Calu3 (cell line): ENCODE data around the gene TLE6. TPM values are rescaled to one million over a fixed set of nuclear protein-coding genes. Genes with fewer than 3 reads are reported as not detected.

Source experiments
- BruUV-seq: library from RNA; stranded (reverse); fragments of 400-500 nt; replicated peaks from 2 replicates; lab custom pipeline; 2021; lab: Mats Ljungman, UMichigan
- CTCF ChIA-PET: fragments of 300-600 bp; sonication (Branson Sonifier 250); formaldehyde crosslinking; loops from one replicate; lab custom pipeline; 2022; ENCODE audit warnings: antibody characterized with exemption; lab: Charles Lee
- DNase-seq: peaks from one replicate; pipeline ENCODE4 v3.0.0; 2022
- H3K27ac Mint-ChIP-seq: one replicate; pipeline ENCODE4 v1.8.0; 2022; ENCODE audit warnings: mixed read lengths; ENCODE audit not compliant: unreplicated experiment
- H3K27me3 Mint-ChIP-seq: one replicate; pipeline ENCODE4 v1.8.0; 2022; ENCODE audit warnings: mixed read lengths; ENCODE audit not compliant: unreplicated experiment
- H3K36me3 Mint-ChIP-seq: one replicate; pipeline ENCODE4 v1.8.0; 2022; ENCODE audit warnings: mild to moderate bottlenecking, moderate library complexity, mixed read lengths; ENCODE audit not compliant: insufficient read depth, unreplicated experiment
- H3K4me1 Mint-ChIP-seq: one replicate; pipeline ENCODE4 v1.8.0; 2022; ENCODE audit warnings: mild to moderate bottlenecking, low read depth, mixed read lengths; ENCODE audit not compliant: unreplicated experiment
- H3K4me3 Mint-ChIP-seq: one replicate; pipeline ENCODE4 v1.8.0; 2022; ENCODE audit warnings: mild to moderate bottlenecking, low read depth, moderate library complexity, mixed read lengths; ENCODE audit not compliant: unreplicated experiment
- H3K9me3 Mint-ChIP-seq: one replicate; pipeline ENCODE4 v1.8.0; 2022; ENCODE audit warnings: low read depth, mixed read lengths; ENCODE audit not compliant: unreplicated experiment
- CTCF ChIP-seq: fragments of 200-600 bp; IDR thresholded peaks from one replicate; pipeline ENCODE4 v1.8.0; 2022; ENCODE audit warnings: antibody characterized with exemption; ENCODE audit not compliant: unreplicated experiment
- intact Hi-C: fragments of 100-400 bp; cut with micrococcal nuclease; formaldehyde crosslinking; loops from one replicate; pipeline ENCODE4 v1.10.0; 2022; ENCODE audit not compliant: unreplicated experiment
- total RNA-seq: library from RNA; stranded (reverse); gene quantifications from 2 replicates; pipeline ENCODE4 v1.2.3, GENCODE V29; 2022

Gene TLE6
- total RNA-seq, 1 experiment from 2014 or later, result 2.1 TPM

DNA sequence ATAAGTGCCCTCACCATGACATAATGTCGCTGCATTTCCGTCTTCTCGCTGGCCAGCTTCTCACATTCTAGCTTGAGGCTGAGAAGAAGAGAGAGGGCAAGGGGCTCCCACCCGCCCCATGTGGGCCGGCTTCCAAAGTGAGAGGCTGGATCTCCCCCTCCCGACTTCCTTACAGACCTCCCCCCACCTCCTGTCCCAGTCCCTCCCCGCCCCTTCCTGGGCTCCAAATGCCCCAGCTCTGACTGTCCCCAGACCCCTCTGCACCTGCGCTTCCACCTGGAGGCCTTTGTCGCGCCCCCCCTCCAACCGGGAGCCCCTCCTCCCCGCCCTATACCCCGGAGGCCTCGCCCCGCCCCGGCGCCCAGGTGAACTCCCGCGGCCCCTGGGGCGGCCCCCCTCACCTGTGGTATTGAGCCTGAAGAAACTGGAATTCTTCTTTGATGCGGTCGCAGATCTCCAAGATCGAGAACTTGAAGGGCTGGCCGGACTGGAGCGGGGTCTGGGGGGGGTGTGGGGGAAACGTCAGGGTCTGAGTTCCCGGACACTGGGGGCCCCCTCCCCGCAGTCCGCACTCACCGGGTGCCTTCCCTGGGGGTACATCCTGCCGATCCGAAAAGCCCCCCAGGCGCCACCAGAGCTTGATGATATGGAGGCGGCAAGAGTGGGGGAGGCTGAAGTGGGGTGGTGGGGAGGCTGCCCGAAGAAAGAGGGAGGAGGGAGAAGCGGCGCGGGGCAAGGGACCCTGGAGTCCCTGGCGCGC is 51.1 kb downstream of the TLE6 start:
- H3K27ac Mint-ChIP-seq, result no peak overlapping the region

GRCh38 chr19:3029065-3029923 is 51.9 kb downstream of the TLE6 start, which contains the start of gene TLE2:
TLE2 (minus strand) TSS chr19:3029280; CDS start chr19:3028904, 376 bp downstream.
- no peak within 1 kb of the TSS for H3K27ac Mint-ChIP-seq
- CTCF ChIA-PET, result no interaction called here

More for the DNA sequence above, 51.1 kb downstream of the TLE6 start:
- Mint-ChIP-seq H3K9me3 (no peaks in the 10 kb centered on the region), H3K36me3 (no peaks in the 10 kb centered on the region), H3K4me1 (peaks cover 20% of the 10 kb centered on the region), H3K27me3 (peaks cover 53% of the 10 kb centered on the region), H3K4me3 (peak overlapping the region; percentile 30)
- CTCF ChIA-PET, result interaction anchor here (0.8 kb wide), 1 partner anchor 15 kb away, joined by 3 read pairs; no protein-coding TSS in a partner anchor
- TF ChIP-seq CTCF, result no peak
- BruUV-seq, result no TSS peak
- DNase-seq, result no peak
- intact Hi-C loops, result no loop called here

GRCh38 chr19:3031607-3031867 is 54.2 kb downstream of the TLE6 start:
- TF ChIP-seq CTCF, result no peak
- Mint-ChIP-seq H3K4me3 (no peak overlapping the region), H3K9me3 (no peaks in the 10 kb centered on the region), H3K36me3 (peaks cover 19% of the 10 kb centered on the region), H3K27ac (no peak overlapping the region), H3K27me3 (peaks cover 70% of the 10 kb centered on the region), H3K4me1 (peaks cover 36% of the 10 kb centered on the region)
- CTCF ChIA-PET, result interaction anchor here (0.6 kb wide), 1 partner anchor 72 kb away, joined by 6 read pairs; no protein-coding TSS in a partner anchor
- intact Hi-C loops, result no loop called here
- no peak for DNase-seq
- no TSS peak for BruUV-seq

More at GRCh38 chr19:3029065-3029923, 51.9 kb downstream of the TLE6 start, which contains the start of gene TLE2:
- Mint-ChIP-seq H3K27me3 (peaks cover 61% of the 10 kb centered on the region), H3K4me3 (peak within 1 kb of the TSS; percentile 30), H3K36me3 (no peaks in the 10 kb centered on the region), H3K4me1 (peaks cover 23% of the 10 kb centered on the region), H3K9me3 (no peaks in the 10 kb centered on the region)
- BruUV-seq, result no TSS peak
- no peak for TF ChIP-seq CTCF
- intact Hi-C loops, result no loop called here
- no peak for DNase-seq

GRCh38 chr19:3033595-3034405 is 56.4 kb downstream of the TLE6 start:
- BruUV-seq, result no TSS peak
- Mint-ChIP-seq H3K4me3 (no peak overlapping the region), H3K36me3 (peaks cover 25% of the 10 kb centered on the region), H3K27me3 (peaks cover 57% of the 10 kb centered on the region), H3K4me1 (peaks cover 36% of the 10 kb centered on the region), H3K9me3 (no peaks in the 10 kb centered on the region), H3K27ac (no peak overlapping the region)
- no peak for DNase-seq
- no peak for TF ChIP-seq CTCF
- CTCF ChIA-PET, result no interaction called here
- intact Hi-C loops, result no loop called here
